Medulla oblongata (tissue), 1 donor: ENCODE measurements around the gene ITGB5.

Experiments used
- DNase-seq: peaks from one replicate; pipeline ENCODE4 v3.0.0-alpha.2; 2015; ENCODE audit errors: extremely low spot score

The ITGB5 gene, protein sequence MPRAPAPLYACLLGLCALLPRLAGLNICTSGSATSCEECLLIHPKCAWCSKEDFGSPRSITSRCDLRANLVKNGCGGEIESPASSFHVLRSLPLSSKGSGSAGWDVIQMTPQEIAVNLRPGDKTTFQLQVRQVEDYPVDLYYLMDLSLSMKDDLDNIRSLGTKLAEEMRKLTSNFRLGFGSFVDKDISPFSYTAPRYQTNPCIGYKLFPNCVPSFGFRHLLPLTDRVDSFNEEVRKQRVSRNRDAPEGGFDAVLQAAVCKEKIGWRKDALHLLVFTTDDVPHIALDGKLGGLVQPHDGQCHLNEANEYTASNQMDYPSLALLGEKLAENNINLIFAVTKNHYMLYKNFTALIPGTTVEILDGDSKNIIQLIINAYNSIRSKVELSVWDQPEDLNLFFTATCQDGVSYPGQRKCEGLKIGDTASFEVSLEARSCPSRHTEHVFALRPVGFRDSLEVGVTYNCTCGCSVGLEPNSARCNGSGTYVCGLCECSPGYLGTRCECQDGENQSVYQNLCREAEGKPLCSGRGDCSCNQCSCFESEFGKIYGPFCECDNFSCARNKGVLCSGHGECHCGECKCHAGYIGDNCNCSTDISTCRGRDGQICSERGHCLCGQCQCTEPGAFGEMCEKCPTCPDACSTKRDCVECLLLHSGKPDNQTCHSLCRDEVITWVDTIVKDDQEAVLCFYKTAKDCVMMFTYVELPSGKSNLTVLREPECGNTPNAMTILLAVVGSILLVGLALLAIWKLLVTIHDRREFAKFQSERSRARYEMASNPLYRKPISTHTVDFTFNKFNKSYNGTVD

GRCh38 chr3:124887177-124887931, at the start of gene ITGB5:
TSS of gene ITGB5 (minus strand) at chr3:124887365. CDS start at chr3:124887000, 365 bp downstream.
- peak; percentile 72 for DNase-seq

GRCh38 chr3:124935794-124936542, 48.8 kb upstream of the ITGB5 start:
- no peak for DNase-seq

- DNase-seq: no peak
Measured at GRCh38 chr3:124935264-124935663, 48.1 kb upstream of the ITGB5 start.

DNA sequence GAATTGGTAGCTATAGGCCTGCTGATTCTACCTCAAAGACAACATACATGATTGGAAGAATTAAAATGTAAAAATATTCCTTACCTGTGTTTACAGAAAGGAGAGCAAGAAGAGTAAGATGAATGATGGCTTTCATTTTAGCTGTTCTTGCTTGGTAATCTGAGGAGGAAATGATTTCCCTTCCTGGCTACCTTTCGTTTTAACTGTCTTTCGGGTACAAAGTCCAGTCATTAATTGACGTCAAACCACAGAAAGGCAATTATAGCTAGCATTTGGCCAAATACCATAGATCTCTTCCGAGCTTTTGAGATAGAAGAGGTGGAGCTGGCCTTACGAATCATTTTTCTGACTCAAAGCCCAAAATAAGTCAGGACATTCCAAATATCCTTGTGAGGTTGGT, 47.4 kb upstream of the ITGB5 start, which contains the start of gene MUC13:
TSS of gene MUC13 (minus strand) at position 175 of the 400 bp plus-strand sequence. CDS start at position 136, 39 bp downstream.
- no peak for DNase-seq

- peak; percentile 78 for DNase-seq
Measured at GRCh38 chr3:124928333-124929202, 41.4 kb upstream of the ITGB5 start.

DNA sequence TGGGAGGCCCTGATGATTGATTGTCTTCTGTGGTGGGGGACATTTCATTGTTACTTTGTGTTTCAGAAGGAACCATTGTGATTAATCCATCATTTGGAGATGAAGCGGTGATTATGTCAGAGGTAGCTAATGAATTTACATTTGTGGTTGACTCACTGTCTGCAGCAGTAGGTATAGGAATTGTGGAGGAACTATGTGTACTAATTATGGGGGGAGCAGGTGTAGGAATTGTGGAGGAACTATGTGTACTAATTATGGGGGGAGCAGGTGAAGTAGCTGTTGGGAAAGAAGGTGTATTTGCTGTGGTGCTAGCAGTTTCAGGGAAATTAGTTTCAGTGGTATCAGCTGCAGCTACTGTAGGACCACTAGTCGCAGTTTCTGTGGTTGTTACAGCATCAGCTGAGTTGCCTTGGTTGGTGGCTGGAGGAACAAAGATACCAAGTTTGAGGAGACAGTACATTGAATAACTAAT, 40.4 kb upstream of the ITGB5 start:
- DNase-seq: no peak

- peak; percentile 16 for DNase-seq
Measured at GRCh38 chr3:124926426-124927101, 39.4 kb upstream of the ITGB5 start.

DNA sequence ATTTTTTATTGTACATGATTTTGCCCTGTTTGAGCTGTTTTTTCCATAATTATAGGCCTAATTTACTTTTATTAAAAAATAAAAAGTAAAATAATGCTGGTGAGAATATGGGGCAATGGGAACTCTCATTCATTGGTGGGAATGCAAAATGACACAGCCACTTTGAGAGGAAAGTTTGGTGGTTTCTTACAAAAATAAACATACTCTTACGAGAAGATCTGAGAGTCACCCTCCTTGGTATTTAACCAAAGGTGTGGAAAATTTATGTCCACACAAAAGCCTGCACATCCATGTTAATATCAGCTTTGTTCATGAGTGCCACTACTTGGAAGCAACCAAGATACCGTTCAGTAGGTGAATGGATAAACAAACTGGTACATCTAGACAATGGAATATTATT, 37.6 kb upstream of the ITGB5 start:
- DNase-seq: no peak

DNA sequence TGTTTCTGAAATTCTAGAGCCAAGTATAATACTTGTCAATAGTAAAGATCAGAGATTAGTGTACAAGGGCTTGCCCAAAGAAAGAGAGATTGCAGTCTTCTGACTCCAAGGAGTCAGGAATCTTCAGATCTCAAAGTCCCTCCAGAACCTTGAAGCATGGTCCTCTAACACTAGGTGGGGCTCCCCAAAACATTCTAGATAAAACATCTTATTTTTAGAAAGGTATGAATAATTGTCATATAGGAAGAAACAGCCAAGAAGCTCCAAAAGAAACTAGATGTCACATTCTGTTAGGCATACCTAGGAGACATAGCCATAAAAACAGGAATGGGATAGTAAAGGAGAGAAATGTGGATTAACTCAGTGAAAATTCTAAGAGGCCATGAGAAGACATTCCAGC, 36.7 kb upstream of the ITGB5 start:
- no peak for DNase-seq

- DNase-seq: peak; percentile 26
Measured at GRCh38 chr3:124920718-124921117, 33.6 kb upstream of the ITGB5 start.

DNA sequence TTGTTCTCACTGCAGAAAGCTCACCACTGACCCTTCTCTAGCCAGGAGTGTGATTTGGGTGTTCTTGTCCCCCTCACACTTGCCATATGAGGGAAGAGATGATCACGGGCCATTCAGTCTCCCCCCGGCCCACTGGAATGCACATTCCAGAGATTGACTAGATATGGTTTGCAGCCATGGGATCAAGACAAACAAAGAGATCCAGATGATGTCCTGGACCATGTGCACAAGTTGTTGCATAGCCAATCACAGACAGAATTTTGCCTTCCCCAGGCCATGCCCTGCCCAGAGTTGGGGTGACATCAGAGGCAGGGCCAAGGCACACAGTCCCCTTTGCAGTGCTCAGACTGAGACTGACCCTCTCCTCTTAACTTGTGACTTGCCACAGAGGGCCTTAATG, 32.6 kb upstream of the ITGB5 start:
- no peak for DNase-seq

DNA sequence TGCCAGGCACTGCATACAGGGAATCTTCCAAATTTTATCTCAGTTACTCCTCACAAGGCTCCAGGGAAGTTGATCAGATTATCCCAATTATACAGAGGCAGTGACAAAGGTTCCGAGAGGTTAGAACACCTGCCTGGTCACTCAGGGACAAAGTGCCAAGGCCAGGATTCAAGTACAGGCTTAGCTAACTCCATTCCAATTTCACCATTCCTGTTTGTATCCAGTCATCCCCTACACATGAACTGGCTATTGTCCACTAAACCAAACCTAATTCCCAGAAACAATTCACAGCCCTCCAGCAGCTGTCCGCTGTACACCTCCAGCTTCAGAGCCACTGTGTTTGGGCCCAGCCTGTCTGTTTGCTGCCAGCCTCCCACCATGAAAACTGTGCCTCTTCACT, 31.4 kb upstream of the ITGB5 start:
- no peak for DNase-seq

DNA sequence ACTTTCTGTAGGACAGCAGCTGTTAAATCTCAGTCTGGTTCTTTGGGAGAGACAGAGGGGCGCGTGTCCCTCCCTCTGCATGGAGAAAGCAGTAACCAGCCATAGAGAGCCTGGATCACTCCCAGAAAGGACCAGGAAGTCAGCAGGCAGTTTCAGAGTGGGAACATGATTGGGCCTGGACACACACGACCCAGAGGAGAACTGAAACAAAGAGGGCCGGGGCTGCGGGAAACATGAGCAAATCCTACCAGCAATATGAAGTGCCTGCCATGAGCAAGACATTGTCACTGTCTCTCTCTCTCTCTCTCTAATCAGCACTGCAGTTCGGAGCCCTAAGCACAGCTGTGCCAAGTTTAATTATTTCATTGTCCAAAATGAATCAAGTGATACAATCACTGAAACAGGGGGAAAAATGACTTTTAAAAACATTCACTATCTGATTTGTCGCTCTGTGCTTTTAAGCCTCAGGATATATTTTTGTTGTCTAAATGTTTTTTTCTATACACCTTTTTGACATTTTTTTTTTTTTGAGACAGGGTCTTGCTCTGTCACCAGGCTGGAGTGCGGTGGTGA, 29.8 kb upstream of the ITGB5 start:
- peak; percentile 30 for DNase-seq

DNA sequence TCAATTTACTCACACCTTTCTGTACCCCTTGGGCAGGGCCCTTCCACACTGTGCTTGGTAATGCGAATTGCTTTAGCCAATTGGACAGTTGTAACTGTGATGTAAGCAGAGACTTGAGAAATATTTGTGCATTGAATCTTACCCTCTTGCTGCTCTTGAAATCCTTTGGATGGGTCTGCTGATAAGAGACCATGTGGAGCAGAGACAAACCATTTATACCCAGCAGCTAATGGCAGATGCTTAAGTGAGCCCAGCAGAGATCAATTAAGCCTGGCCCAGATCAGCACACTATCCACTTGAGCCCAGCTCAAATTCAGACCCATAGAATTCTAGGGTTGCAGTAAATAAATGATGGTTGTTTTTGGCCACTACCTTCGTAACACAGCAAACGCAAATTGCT, 28.1 kb upstream of the ITGB5 start:
- no peak for DNase-seq

DNA sequence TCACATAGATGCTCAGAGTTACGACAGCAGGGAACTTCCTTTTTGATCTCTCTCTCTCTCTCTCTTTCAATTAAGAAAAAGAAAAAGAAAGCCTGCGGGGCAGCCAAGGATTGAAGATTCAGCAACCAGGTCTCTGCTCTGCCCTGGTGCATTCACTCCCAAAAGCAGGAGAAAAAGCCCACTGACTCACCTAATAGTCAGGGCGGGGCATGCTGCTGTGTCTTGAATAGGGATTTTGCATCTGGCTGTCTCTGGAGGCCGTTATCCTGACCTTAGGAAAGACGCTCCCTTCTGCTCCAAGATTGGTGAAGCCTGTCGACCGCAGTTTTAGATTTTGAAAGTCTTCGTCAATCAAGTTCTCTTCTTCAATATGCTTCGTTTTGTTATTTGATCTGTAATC, 20.8 kb upstream of the ITGB5 start:
- no peak for DNase-seq

DNA sequence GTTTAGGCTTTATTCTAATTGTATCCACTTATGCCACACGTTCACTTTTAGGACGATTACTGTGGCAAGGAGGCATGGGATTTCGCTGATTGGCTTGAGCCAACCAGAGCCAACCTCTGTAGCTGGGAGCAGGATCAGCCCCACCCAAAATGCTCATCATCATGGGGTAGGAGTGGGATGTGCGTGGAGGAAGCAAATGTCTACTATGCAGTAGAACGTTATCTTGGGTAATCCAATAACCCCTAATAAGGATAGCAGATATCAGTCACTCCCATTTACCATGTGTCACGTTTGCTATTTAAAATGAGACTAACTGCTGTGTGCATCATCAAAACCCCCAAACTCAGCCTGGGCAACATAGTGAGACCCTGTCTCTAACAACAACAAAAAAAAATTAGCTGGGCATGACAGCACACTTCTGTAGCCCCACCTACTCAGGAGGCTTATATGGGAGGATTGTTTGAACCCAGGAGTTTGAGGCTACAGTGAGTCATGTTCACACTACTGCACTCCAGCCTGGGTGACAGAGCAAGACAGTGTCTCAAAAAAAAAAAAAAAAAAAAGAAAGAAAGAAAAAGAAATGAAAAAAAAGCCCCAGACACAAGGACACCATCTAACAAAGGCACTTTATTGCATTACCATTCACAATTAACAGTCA, 17.8 kb upstream of the ITGB5 start:
- no peak for DNase-seq

DNA sequence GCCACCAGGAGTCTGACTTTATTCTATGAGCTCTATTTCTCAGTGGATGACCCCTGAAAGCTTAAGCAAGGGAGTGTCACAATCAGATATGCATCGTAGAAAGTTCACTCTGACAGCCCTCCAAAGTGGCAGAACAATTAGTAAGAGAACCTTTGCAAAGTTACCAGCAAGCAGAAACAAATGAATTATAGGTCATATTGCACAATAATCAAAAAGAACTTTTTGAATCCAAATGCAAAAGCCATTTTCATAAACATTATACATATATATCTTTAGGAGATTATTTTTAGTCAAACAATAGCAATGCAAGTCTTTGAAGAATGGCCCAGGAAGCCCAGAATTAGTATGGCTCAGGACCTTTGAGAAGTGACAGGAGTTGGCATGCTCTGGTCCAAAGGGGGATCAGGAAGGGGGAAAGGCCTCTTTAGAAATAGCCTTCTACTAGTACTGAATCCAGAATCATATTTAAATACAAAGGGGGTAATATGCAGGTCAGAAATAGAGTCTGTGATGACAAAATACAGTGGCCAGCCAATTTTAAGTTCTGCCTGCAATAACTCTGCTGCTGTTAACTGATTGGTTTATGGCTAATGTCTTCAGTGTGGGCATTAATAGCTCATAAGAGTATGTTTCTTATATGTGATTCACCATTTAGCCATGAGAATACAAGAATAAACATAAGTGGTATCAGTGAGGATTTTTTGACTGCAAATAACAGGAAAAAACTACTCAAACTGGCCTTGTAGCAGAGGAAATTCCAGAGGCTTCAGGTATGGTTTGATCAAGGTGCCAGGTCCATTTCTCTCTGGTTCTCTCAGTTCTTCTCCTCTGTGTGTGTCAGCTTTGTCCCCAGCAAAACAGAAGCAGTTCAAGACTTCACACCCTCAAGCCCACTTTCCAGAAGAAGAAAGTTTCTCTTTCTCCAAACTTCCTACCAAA, 17.0 kb upstream of the ITGB5 start:
- DNase-seq: no peak
